Activated CD4-positive, alpha-beta memory T cell treated with anti-CD3 and anti-CD28 coated beads for 36 hours (primary cell): ENCODE data around the gene UBXN6. TPM values are rescaled to one million over a fixed set of nuclear protein-coding genes. Genes with fewer than 3 reads are reported as not detected.

ENCODE experiments used
- CTCF ChIA-PET: fragments of 350-600 bp; sonication (Branson Sonifier 250); formaldehyde crosslinking; loops from one replicate; lab custom pipeline; 2021; ENCODE audit warnings: antibody characterized with exemption, inconsistent platforms; lab: Charles Lee
- POLR2A ChIA-PET: fragments of 350-600 bp; sonication (Branson Sonifier 250); formaldehyde crosslinking; loops from one replicate; lab custom pipeline; 2021; ENCODE audit warnings: antibody characterized with exemption; lab: Charles Lee
- DNase-seq: peaks from one replicate; pipeline ENCODE4 v3.0.0-alpha.2; 2020
- H3K27ac Mint-ChIP-seq: one replicate; pipeline ENCODE4 v1.8.0; 2021; ENCODE audit warnings: mixed read lengths
- H3K27me3 Mint-ChIP-seq: one replicate; pipeline ENCODE4 v1.8.0; 2021; ENCODE audit warnings: mixed read lengths
- H3K36me3 Mint-ChIP-seq: one replicate; pipeline ENCODE4 v1.8.0; 2021; ENCODE audit warnings: mixed read lengths
- H3K4me1 Mint-ChIP-seq: one replicate; pipeline ENCODE4 v1.8.0; 2021; ENCODE audit warnings: low read depth, mixed read lengths
- H3K4me3 Mint-ChIP-seq: one replicate; pipeline ENCODE4 v1.8.0; 2021; ENCODE audit warnings: mild to moderate bottlenecking, mixed read lengths
- H3K9me3 Mint-ChIP-seq: one replicate; pipeline ENCODE4 v1.8.0; 2021; ENCODE audit warnings: mixed read lengths
- intact Hi-C: fragments of 100-400 bp; cut with micrococcal nuclease; formaldehyde crosslinking; loops from one replicate; pipeline ENCODE4 v1.15.1; 2023
- total RNA-seq, 2 experiments: library from RNA; stranded (reverse); gene quantifications; one replicate each; pipeline ENCODE4 v1.2.3, GENCODE V29; 2021

The UBXN6 gene, protein sequence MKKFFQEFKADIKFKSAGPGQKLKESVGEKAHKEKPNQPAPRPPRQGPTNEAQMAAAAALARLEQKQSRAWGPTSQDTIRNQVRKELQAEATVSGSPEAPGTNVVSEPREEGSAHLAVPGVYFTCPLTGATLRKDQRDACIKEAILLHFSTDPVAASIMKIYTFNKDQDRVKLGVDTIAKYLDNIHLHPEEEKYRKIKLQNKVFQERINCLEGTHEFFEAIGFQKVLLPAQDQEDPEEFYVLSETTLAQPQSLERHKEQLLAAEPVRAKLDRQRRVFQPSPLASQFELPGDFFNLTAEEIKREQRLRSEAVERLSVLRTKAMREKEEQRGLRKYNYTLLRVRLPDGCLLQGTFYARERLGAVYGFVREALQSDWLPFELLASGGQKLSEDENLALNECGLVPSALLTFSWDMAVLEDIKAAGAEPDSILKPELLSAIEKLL
- total RNA-seq: 10 to 100 TPM; 36.2 to 37.1 TPM

DNA sequence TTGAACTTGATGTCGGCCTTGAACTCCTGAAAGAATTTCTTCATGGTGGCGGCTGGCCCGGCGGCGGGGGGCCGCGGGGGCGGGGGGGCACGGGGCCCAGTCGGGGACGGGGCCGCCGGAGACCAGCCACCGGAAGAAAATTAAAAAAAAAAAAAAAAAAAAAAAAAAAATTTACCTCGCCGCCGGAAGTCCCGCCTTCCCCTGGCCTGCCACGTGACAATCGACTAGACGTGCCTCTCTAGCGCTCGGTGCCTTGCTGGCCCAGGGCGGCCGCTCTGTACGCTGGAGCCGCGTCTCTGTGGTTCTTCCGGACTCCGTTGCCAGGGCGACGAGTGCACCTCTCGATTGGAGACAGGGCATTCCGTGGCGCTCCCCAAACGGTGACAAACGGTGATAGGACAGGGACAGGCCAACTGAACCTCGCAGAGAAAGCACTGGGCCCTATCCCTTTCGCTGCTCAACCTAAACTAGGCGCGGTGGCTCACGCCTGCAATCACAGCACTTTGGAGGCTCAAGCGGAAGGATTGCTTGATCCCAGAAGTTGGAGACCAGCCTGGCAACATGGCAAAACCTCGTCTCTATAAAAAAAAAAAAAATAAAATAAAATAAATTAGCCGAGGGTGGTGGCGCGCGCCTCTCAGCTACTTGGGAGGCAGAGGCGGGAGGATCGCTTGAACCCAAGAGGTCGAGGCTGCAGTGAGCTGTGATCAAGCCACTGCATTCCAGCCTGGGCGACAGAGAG lies at the start of gene UBXN6:
Gene UBXN6, minus strand, starts transcription at position 141 of the 742 bp plus-strand sequence. Its CDS starts 97 bp downstream, at position 44.
- CTCF ChIA-PET: interaction anchor here (0.8 kb wide), 1 partner anchor 67 kb away, joined by 3 read pairs; no protein-coding TSS in a partner anchor
- peak within 1 kb of the TSS; percentile 82 for H3K27ac Mint-ChIP-seq
- peak; percentile 99 for DNase-seq
- H3K36me3 Mint-ChIP-seq: peaks cover 4% of the 10 kb centered on the region
- POLR2A ChIA-PET: interaction anchor here (2.5 kb wide), 1 partner anchor 13 kb away, joined by 14 read pairs; the partner anchor contains the start of gene HDGFL2
- peaks cover 19% of the 10 kb centered on the region for H3K4me1 Mint-ChIP-seq
- peak within 1 kb of the TSS; percentile 82 for H3K4me3 Mint-ChIP-seq
- H3K27me3 Mint-ChIP-seq: no peaks in the 10 kb centered on the region
- intact Hi-C loops: loop anchor here (1.0 kb wide), 2 partner anchors 13 to 58 kb away; partner anchors contain the start of gene SH3GL1
- no peaks in the 10 kb centered on the region for H3K9me3 Mint-ChIP-seq

DNA sequence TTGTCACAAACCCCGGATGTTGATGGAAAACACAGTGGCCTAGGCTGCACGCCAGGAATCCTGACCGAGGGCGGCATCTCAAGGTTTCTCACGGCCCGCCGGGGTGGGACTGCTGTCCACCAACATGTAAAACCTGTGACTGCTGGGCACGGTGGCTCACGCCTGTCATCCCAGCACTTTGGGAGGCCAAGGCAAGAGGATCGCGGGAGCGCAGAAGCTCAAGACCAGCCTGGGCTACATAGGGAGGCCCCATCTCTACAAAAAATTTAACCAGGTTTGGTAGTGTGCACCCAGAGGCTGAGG lies 49.5 kb upstream of the UBXN6 start:
- Mint-ChIP-seq H3K27ac (no peak overlapping the region), H3K27me3 (no peaks in the 10 kb centered on the region), H3K4me3 (no peak overlapping the region), H3K36me3 (peaks cover 3% of the 10 kb centered on the region), H3K4me1 (peaks cover 7% of the 10 kb centered on the region), H3K9me3 (no peaks in the 10 kb centered on the region)
- ChIA-PET CTCF (no interaction called here), POLR2A (no interaction called here)
- intact Hi-C loops: no loop called here
- no peak for DNase-seq

DNA sequence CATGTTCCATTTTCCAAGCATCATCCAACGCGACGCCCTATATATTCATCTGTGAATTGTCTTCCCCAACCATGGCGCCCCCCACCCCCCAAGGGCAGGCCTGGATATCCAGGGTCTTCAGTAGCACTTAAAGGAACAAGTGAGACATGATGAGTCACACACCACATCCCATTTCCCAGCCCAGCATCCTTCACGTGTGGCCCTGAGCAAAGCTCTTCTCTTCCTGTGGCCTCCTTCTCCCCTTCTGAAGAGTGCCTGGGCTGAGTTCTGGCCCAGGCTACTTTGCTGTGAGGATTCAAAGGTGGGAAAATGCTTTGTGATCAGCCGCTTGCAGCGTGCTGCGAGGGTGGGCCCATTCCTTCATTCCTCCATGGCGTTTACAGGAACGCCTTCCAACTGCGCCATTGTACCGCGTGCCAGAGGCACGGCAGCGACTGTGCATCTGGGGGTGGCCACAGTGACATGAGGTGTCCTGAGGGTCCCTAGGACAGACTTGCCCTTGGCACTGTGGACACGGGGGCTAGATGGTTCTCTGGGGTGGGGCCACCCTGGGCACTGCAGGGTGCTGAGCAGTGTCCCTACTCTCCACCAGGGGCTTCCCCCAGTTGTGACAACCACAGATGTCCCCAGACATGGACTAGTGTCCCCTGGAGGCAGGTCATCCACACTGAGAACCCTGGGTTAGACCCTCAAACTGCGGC lies 49.0 kb upstream of the UBXN6 start:
- Mint-ChIP-seq H3K4me1 (peaks cover 7% of the 10 kb centered on the region), H3K9me3 (no peaks in the 10 kb centered on the region), H3K27ac (no peak overlapping the region), H3K4me3 (no peak overlapping the region), H3K27me3 (no peaks in the 10 kb centered on the region), H3K36me3 (peaks cover 3% of the 10 kb centered on the region)
- peak; percentile 25 for DNase-seq
- intact Hi-C loops: no loop called here
- ChIA-PET CTCF (no interaction called here), POLR2A (no interaction called here)

DNA sequence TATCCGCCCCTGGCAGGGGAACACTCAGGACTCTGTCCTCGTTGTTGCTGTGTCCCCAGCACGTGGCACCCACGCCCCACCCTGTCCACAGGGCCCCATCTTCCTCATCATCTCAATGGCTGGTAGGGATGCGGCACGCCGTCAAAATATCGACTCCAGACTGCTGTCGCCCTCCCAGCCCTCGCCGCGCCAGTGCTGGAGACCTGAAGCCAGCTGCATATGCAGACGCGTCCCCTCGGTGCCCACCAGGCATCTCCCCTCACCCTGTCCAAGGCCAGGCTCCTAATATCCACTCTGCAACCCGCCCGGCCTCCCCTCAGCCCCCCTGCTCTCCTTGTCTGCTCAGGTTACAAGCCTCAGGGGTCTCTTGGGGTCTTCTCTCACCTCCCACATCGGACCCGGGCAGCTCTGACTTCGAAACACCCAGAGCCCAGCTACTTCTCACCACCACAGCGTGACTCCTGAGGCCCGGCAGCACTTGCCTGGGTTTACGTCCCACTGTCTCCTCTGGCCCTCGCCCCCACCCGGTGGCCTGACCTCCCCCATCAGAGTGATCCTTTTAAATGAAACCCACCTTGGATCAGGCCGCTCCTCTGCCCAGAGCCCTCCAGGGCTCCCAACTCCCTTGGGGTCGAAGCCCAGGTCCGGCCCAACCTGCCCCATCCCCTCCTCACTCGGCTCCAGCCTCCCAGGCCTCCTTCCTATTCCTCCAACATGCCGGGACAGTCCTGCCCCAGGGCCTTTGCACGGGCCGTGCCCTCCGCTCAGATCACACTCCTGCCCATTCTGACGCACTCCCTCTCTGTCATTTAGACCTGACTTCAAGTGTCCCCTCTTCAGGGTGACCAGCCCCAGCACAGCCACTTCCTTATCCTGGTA lies 48.2 kb upstream of the UBXN6 start:
- no peaks in the 10 kb centered on the region for H3K27me3 Mint-ChIP-seq
- no peak overlapping the region for H3K4me3 Mint-ChIP-seq
- H3K36me3 Mint-ChIP-seq: peaks cover 5% of the 10 kb centered on the region
- DNase-seq: no peak
- POLR2A ChIA-PET: no interaction called here
- peaks cover 7% of the 10 kb centered on the region for H3K4me1 Mint-ChIP-seq
- no peak overlapping the region for H3K27ac Mint-ChIP-seq
- no peaks in the 10 kb centered on the region for H3K9me3 Mint-ChIP-seq
- CTCF ChIA-PET: no interaction called here
- intact Hi-C loops: no loop called here

DNA sequence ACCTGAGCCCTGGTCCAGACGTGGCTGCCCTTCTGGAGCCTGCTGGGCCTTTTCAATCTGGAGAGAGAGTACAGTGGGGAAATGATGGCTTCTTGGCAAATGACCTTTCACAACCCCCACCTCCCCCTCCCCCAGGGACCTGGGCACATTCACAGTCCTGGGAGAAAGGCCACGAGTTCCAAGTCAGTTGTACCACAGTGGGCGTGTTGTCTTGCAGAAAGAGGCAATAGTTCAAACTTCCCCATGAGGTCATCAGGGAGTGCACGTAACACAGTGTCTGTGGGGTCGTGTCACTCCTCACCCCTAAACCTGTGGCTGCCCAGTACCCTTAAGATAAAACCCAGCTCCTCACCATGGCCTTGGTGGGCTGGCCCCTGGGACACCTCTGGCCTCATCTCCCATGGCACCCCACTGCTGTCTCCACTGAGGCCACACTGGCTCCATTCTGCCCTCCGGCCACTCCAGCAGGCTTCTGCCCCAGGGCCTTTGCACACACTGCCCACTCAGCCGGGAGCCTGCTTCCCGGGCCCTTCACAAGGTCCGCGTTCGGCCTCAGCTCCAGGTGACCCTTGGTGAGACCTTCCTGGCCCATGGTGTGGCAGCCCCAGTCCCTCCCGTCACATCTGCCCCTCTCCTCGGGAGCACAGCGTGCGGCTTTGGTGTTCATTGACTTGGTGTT lies 47.4 kb upstream of the UBXN6 start:
- no peak for DNase-seq
- Mint-ChIP-seq H3K27ac (no peak overlapping the region), H3K36me3 (peaks cover 6% of the 10 kb centered on the region), H3K9me3 (no peaks in the 10 kb centered on the region), H3K4me1 (peaks cover 7% of the 10 kb centered on the region), H3K4me3 (no peak overlapping the region), H3K27me3 (no peaks in the 10 kb centered on the region)
- CTCF ChIA-PET: no interaction called here
- intact Hi-C loops: no loop called here
- POLR2A ChIA-PET: no interaction called here

- Mint-ChIP-seq H3K27ac (no peak overlapping the region), H3K4me1 (peaks cover 7% of the 10 kb centered on the region), H3K9me3 (no peaks in the 10 kb centered on the region), H3K27me3 (no peaks in the 10 kb centered on the region), H3K36me3 (peaks cover 7% of the 10 kb centered on the region), H3K4me3 (no peak overlapping the region)
- intact Hi-C loops: no loop called here
- CTCF ChIA-PET: interaction anchor here (0.5 kb wide), 1 partner anchor 485 kb away, joined by 6 read pairs; no protein-coding TSS in a partner anchor
- POLR2A ChIA-PET: no interaction called here
- DNase-seq: no peak
These were observed 46.7 kb upstream of the UBXN6 start for GRCh38 chr19:4504297-4504701.

DNA sequence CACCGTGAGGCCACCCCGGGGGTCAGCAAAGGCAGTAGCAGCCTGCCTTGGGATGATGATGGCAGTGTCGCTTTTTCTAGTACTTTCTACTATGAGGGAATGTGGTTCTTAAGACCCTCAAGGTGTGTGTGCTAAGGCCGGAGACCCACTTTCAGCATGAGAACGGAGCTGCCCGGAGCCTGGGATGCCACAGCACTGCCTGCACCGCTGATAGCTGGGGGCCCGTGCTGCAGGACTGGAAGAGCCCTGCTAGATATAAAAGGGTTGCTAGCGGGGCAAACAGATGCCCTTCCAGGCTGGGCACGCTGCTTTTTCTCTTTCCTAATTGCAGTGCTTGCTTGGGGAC lies 46.2 kb upstream of the UBXN6 start:
- Mint-ChIP-seq H3K9me3 (no peaks in the 10 kb centered on the region), H3K4me1 (peaks cover 7% of the 10 kb centered on the region), H3K36me3 (peaks cover 9% of the 10 kb centered on the region), H3K4me3 (no peak overlapping the region), H3K27me3 (no peaks in the 10 kb centered on the region), H3K27ac (no peak overlapping the region)
- no peak for DNase-seq
- intact Hi-C loops: no loop called here
- ChIA-PET POLR2A (no interaction called here), CTCF (interaction anchor here (0.5 to 0.9 kb wide), 2 partner anchors 19 to 485 kb away, joined by 3 to 6 read pairs; no protein-coding TSS in a partner anchor)

DNA sequence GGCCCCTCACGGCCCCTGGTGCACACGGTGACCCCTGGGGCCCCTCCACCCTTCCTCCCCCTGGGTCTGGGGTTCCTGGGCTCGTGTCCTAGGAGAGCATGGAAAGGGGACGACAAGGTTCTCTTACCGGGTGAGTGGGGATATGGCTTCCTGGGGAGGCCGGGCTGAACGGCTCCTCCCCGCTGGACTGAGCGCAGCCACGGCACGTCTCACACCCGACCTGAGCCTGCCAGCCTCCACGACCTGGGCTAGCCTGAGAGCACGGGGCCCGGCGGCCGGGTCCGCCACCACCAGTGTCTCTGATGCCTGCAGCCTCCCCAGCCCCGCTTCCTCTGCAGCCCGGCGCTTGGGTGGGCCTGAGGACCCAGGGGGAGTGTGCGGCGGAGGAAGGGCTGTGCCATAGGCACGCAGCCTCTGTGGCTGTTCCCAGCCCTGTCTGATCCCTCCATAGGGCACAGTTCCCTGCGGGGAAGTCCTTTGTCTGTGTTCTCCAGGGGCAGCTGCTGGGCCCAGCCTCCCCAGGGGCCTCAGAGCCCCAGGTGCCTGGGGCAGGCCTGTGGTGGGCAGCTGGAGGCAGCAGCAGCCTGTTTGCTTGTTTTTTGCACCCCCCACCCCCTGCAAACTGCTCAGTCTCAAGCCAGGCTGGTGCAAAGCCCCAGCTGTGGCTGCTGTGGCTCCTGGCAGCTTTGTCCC lies 45.7 kb upstream of the UBXN6 start:
- CTCF ChIA-PET: interaction anchor here (0.9 kb wide), 1 partner anchor 20 kb away, joined by 3 read pairs; no protein-coding TSS in a partner anchor
- H3K4me1 Mint-ChIP-seq: peaks cover 7% of the 10 kb centered on the region
- no peaks in the 10 kb centered on the region for H3K9me3 Mint-ChIP-seq
- no peak for DNase-seq
- intact Hi-C loops: no loop called here
- H3K36me3 Mint-ChIP-seq: peaks cover 9% of the 10 kb centered on the region
- H3K27me3 Mint-ChIP-seq: no peaks in the 10 kb centered on the region
- no peak overlapping the region for H3K4me3 Mint-ChIP-seq
- POLR2A ChIA-PET: no interaction called here
- no peak overlapping the region for H3K27ac Mint-ChIP-seq

DNA sequence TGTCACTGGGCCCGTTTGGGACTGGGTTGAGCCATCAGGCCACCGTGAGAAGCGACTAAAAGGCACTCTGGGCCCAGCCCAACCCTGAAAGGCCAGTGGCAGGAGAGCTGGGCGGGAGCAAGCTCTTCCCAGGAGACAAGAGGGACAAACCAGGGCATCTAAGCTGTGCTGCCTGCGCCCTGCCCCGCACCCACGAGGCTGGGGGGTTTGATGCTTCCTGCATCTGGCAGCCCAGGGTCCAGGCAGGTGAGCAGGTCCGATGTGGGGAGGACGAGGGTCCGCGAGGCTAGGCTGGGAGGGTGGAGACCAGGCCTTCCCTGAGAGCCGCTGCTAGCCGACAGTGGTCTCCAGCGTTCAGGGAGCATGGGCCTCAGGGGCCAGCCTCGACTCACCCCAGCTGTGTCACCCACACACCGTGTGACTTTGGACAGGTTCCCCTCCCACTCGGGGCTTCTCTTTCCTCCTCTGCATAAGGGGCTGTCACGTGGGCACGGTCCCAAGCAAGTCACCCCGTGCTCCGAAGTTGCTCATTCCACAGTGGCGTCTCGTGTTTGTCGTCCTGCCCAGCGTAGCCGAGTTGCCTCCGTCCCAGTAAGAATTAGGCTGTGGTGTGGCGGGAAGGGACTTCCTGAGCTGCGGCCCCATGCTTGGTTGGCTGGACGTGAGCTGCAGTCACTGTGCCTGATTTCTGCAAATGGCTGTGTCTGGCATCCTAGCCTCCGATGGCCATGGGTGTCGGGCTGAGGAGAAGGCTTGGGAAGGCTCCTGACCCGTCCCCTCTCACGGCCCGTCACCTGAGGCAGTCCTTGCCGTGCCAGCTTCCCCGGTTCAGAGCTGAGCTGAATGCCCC lies 44.9 kb upstream of the UBXN6 start:
- ChIA-PET CTCF (interaction anchor here (0.9 to 1.0 kb wide), 2 partner anchors 20 to 23 kb away, joined by 3 to 5 read pairs; no protein-coding TSS in a partner anchor), POLR2A (no interaction called here)
- H3K36me3 Mint-ChIP-seq: peaks cover 9% of the 10 kb centered on the region
- no peak overlapping the region for H3K4me3 Mint-ChIP-seq
- peaks cover 7% of the 10 kb centered on the region for H3K4me1 Mint-ChIP-seq
- H3K27ac Mint-ChIP-seq: no peak overlapping the region
- no peaks in the 10 kb centered on the region for H3K27me3 Mint-ChIP-seq
- DNase-seq: no peak
- H3K9me3 Mint-ChIP-seq: no peaks in the 10 kb centered on the region
- intact Hi-C loops: no loop called here

- POLR2A ChIA-PET: no interaction called here
- Mint-ChIP-seq H3K27ac (no peak overlapping the region), H3K9me3 (no peaks in the 10 kb centered on the region), H3K36me3 (peaks cover 9% of the 10 kb centered on the region), H3K4me1 (peaks cover 6% of the 10 kb centered on the region), H3K27me3 (no peaks in the 10 kb centered on the region), H3K4me3 (no peak overlapping the region)
- no peak for DNase-seq
- CTCF ChIA-PET: interaction anchor here (1.0 kb wide), 1 partner anchor 23 kb away, joined by 5 read pairs; no protein-coding TSS in a partner anchor
- intact Hi-C loops: no loop called here
These were observed 44.1 kb upstream of the UBXN6 start for GRCh38 chr19:4501691-4502090.
